ENCODE measurements around the gene POC5. TPM values are rescaled to one million over a fixed set of nuclear protein-coding genes. Genes with fewer than 3 reads are reported as not detected.
A peak's percentile ranks its signal among the peaks of the same experiment; 100 is the strongest.

Gene POC5
- total and polyA plus RNA-seq, 2 of the 13 experiments (the other 11 are each of a cell fraction or from before 2014, with no cell fraction given): 6.9 to 9.3 TPM

DNA sequence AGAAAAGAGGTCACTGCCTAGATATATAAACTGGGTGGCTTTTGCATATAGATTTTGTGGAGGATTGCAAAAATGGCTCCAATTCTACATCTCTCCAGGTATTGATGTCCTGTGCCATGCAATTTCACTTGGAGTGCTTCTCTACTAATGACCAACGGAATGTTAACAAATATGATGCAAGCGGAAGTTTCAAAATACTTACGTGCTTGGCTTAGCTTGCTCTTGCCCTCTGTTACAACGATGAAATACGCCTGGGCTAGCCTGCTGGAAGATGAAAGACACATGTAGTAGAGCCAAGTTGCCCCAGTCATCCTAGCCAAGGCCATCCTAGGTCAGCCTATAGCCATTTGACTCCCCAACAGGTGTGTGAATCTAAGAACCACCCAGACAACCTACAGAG is 3.6 kb upstream of the POC5 start (continued):
- TF ChIP-seq MED8 (CRISPR knock-in tag; IDR thresholded peaks at IDR 0.05; ENCODE audit: insufficient replicate concordance) (no peak), ZNF430 (CRISPR knock-in tag; IDR thresholded peaks at IDR 0.05) (0 out of 2 replicates have a peak, but pooled peaks have one; percentile 16), ZNF12 (CRISPR knock-in tag; IDR thresholded peaks at IDR 0.05) (0 out of 2 replicates have a peak, but pooled peaks have one; percentile 63), ZNF451 (CRISPR knock-in tag; IDR thresholded peaks at IDR 0.05) (no peak), ZNF24 (IDR thresholded peaks at IDR 0.05) (no peak), ZNF570 (CRISPR knock-in tag; IDR thresholded peaks at IDR 0.05; ENCODE audit: borderline replicate concordance) (no peak), PPARG (CRISPR knock-in tag; conservative IDR thresholded peaks at IDR 0.05) (no peak), CAMTA2 (CRISPR knock-in tag; IDR thresholded peaks at IDR 0.05; ENCODE audit: borderline replicate concordance) (no peak), SRSF9 (IDR thresholded peaks at IDR 0.05; ENCODE audit: borderline replicate concordance, insufficient read depth, low read depth, low read length, poor library complexity, severe bottlenecking) (no peak), WIZ (CRISPR knock-in tag; IDR thresholded peaks at IDR 0.05) (peak; percentile 39; the same call in 1 of the 2 replicates), ZNF382 (CRISPR knock-in tag; IDR thresholded peaks at IDR 0.05; ENCODE audit: borderline replicate concordance) (no peak), RFXANK (CRISPR knock-in tag; IDR thresholded peaks at IDR 0.05) (no peak), MIXL1 (CRISPR knock-in tag; IDR thresholded peaks at IDR 0.05) (peak; percentile 90), ETV5 (CRISPR knock-in tag; IDR thresholded peaks at IDR 0.05; ENCODE audit: borderline replicate concordance) (peak; percentile 92), GPN1 (CRISPR knock-in tag; IDR thresholded peaks at IDR 0.05; ENCODE audit: borderline replicate concordance) (no peak)
- TF ChIP-seq, protein P1, sequence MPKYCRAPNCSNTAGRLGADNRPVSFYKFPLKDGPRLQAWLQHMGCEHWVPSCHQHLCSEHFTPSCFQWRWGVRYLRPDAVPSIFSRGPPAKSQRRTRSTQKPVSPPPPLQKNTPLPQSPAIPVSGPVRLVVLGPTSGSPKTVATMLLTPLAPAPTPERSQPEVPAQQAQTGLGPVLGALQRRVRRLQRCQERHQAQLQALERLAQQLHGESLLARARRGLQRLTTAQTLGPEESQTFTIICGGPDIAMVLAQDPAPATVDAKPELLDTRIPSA (CRISPR knock-in tag; IDR thresholded peaks at IDR 0.05; ENCODE audit: borderline replicate concordance): no peak
- TF ChIP-seq, protein P2, sequence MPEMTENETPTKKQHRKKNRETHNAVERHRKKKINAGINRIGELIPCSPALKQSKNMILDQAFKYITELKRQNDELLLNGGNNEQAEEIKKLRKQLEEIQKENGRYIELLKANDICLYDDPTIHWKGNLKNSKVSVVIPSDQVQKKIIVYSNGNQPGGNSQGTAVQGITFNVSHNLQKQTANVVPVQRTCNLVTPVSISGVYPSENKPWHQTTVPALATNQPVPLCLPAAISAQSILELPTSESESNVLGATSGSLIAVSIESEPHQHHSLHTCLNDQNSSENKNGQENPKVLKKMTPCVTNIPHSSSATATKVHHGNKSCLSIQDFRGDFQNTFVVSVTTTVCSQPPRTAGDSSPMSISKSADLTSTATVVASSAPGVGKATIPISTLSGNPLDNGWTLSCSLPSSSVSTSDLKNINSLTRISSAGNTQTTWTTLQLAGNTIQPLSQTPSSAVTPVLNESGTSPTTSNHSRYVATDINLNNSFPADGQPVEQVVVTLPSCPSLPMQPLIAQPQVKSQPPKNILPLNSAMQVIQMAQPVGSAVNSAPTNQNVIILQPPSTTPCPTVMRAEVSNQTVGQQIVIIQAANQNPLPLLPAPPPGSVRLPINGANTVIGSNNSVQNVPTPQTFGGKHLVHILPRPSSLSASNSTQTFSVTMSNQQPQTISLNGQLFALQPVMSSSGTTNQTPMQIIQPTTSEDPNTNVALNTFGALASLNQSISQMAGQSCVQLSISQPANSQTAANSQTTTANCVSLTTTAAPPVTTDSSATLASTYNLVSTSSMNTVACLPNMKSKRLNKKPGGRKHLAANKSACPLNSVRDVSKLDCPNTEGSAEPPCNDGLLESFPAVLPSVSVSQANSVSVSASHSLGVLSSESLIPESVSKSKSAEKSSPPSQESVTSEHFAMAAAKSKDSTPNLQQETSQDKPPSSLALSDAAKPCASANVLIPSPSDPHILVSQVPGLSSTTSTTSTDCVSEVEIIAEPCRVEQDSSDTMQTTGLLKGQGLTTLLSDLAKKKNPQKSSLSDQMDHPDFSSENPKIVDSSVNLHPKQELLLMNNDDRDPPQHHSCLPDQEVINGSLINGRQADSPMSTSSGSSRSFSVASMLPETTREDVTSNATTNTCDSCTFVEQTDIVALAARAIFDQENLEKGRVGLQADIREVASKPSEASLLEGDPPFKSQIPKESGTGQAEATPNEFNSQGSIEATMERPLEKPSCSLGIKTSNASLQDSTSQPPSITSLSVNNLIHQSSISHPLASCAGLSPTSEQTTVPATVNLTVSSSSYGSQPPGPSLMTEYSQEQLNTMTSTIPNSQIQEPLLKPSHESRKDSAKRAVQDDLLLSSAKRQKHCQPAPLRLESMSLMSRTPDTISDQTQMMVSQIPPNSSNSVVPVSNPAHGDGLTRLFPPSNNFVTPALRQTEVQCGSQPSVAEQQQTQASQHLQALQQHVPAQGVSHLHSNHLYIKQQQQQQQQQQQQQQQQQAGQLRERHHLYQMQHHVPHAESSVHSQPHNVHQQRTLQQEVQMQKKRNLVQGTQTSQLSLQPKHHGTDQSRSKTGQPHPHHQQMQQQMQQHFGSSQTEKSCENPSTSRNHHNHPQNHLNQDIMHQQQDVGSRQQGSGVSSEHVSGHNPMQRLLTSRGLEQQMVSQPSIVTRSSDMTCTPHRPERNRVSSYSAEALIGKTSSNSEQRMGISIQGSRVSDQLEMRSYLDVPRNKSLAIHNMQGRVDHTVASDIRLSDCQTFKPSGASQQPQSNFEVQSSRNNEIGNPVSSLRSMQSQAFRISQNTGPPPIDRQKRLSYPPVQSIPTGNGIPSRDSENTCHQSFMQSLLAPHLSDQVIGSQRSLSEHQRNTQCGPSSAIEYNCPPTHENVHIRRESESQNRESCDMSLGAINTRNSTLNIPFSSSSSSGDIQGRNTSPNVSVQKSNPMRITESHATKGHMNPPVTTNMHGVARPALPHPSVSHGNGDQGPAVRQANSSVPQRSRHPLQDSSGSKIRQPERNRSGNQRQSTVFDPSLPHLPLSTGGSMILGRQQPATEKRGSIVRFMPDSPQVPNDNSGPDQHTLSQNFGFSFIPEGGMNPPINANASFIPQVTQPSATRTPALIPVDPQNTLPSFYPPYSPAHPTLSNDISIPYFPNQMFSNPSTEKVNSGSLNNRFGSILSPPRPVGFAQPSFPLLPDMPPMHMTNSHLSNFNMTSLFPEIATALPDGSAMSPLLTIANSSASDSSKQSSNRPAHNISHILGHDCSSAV (CRISPR knock-in tag; IDR thresholded peaks at IDR 0.05; ENCODE audit: borderline replicate concordance): no peak
- TF ChIP-seq, protein P3, sequence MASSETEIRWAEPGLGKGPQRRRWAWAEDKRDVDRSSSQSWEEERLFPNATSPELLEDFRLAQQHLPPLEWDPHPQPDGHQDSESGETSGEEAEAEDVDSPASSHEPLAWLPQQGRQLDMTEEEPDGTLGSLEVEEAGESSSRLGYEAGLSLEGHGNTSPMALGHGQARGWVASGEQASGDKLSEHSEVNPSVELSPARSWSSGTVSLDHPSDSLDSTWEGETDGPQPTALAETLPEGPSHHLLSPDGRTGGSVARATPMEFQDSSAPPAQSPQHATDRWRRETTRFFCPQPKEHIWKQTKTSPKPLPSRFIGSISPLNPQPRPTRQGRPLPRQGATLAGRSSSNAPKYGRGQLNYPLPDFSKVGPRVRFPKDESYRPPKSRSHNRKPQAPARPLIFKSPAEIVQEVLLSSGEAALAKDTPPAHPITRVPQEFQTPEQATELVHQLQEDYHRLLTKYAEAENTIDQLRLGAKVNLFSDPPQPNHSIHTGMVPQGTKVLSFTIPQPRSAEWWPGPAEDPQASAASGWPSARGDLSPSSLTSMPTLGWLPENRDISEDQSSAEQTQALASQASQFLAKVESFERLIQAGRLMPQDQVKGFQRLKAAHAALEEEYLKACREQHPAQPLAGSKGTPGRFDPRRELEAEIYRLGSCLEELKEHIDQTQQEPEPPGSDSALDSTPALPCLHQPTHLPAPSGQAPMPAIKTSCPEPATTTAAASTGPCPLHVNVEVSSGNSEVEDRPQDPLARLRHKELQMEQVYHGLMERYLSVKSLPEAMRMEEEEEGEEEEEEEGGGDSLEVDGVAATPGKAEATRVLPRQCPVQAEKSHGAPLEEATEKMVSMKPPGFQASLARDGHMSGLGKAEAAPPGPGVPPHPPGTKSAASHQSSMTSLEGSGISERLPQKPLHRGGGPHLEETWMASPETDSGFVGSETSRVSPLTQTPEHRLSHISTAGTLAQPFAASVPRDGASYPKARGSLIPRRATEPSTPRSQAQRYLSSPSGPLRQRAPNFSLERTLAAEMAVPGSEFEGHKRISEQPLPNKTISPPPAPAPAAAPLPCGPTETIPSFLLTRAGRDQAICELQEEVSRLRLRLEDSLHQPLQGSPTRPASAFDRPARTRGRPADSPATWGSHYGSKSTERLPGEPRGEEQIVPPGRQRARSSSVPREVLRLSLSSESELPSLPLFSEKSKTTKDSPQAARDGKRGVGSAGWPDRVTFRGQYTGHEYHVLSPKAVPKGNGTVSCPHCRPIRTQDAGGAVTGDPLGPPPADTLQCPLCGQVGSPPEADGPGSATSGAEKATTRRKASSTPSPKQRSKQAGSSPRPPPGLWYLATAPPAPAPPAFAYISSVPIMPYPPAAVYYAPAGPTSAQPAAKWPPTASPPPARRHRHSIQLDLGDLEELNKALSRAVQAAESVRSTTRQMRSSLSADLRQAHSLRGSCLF (CRISPR knock-in tag; IDR thresholded peaks at IDR 0.05; ENCODE audit: borderline replicate concordance): no peak
